Measurements from ENCODE around the gene CDK5RAP2. TPM values are rescaled to one million over a fixed set of nuclear protein-coding genes. Genes with fewer than 3 reads are reported as not detected.

Gene CDK5RAP2
- total RNA-seq, 2 donors from 2014 or later = 31.9 to 45.8 TPM

- Histone ChIP-seq H3K4me3 (no peak overlapping the region), H3K9me3 (no peaks in the 10 kb centered on the region), H3K9ac (ENCODE audit: low read depth in 2 of 2, low read length in 2 of 2) (no peak overlapping the region), H3K4me1 (no peaks in the 10 kb centered on the region), H3K36me3 (no peaks in the 10 kb centered on the region), H3K27me3 (no peaks in the 10 kb centered on the region), H3K27ac (no peak overlapping the region)
- intact Hi-C loops (cut with DNase I) = no loop called here
- no peak for DNase-seq
- no peak for TF ChIP-seq CTCF (IDR thresholded peaks at IDR 0.05)
Measured at GRCh38 chr9:120382453-120382852, 197.5 kb downstream of the CDK5RAP2 start.

- Histone ChIP-seq H3K27me3 (no peaks in the 10 kb centered on the region), H3K27ac (no peak overlapping the region), H3K9ac (ENCODE audit: low read depth in 2 of 2, low read length in 2 of 2) (no peak overlapping the region), H3K4me3 (no peak overlapping the region), H3K4me1 (no peaks in the 10 kb centered on the region), H3K36me3 (no peaks in the 10 kb centered on the region), H3K9me3 (no peaks in the 10 kb centered on the region)
- intact Hi-C loops (cut with DNase I) = no loop called here
- no peak for TF ChIP-seq CTCF (IDR thresholded peaks at IDR 0.05)
- no peak for DNase-seq
Measured at GRCh38 chr9:120381839-120382238, 198.1 kb downstream of the CDK5RAP2 start.

GRCh38 chr9:120379611-120380010 is 200.4 kb downstream of the CDK5RAP2 start:
- no peaks in the 10 kb centered on the region for H3K27me3 ChIP-seq
- no peak for TF ChIP-seq CTCF (IDR thresholded peaks at IDR 0.05)
- H3K36me3 ChIP-seq = no peaks in the 10 kb centered on the region
- no peak overlapping the region for H3K27ac ChIP-seq
- no peaks in the 10 kb centered on the region for H3K4me1 ChIP-seq
- no peak overlapping the region for H3K4me3 ChIP-seq
- H3K9me3 ChIP-seq = no peaks in the 10 kb centered on the region
- intact Hi-C loops (cut with DNase I) = no loop called here
- H3K9ac ChIP-seq (ENCODE audit: low read depth in 2 of 2, low read length in 2 of 2) = no peak overlapping the region
- no peak for DNase-seq

- Histone ChIP-seq H3K27ac (no peak overlapping the region), H3K27me3 (no peaks in the 10 kb centered on the region), H3K9me3 (no peaks in the 10 kb centered on the region), H3K4me1 (no peaks in the 10 kb centered on the region), H3K36me3 (no peaks in the 10 kb centered on the region), H3K4me3 (no peak overlapping the region), H3K9ac (ENCODE audit: low read depth in 2 of 2, low read length in 2 of 2) (no peak overlapping the region)
- DNase-seq = no peak
- TF ChIP-seq CTCF (IDR thresholded peaks at IDR 0.05) = no peak
- intact Hi-C loops (cut with DNase I) = no loop called here
Measured at GRCh38 chr9:120378680-120379079, 201.3 kb downstream of the CDK5RAP2 start.

- Histone ChIP-seq H3K36me3 (no peaks in the 10 kb centered on the region), H3K4me3 (no peak overlapping the region), H3K9ac (ENCODE audit: low read depth in 2 of 2, low read length in 2 of 2) (no peak overlapping the region), H3K9me3 (no peaks in the 10 kb centered on the region), H3K27me3 (no peaks in the 10 kb centered on the region), H3K27ac (no peak overlapping the region), H3K4me1 (no peaks in the 10 kb centered on the region)
- intact Hi-C loops (cut with DNase I) = no loop called here
- DNase-seq = no peak
- TF ChIP-seq CTCF (IDR thresholded peaks at IDR 0.05) = no peak
Measured at GRCh38 chr9:120377268-120378159, 202.5 kb downstream of the CDK5RAP2 start.
